ENCODE data around the gene SESTD1.
"Not testable (repeated sequence)": the region's sequence is repeated elsewhere in the genome, so short reads cannot be mapped to it uniquely, and the experiment has no call there.

Gene SESTD1

GRCh38 chr2:179239195-179239594 is 25.4 kb downstream of the SESTD1 start:
- DNase-seq (ENCODE audit: low read depth in 2 of 2), result no peak

GRCh38 chr2:179238027-179238426 is 26.6 kb downstream of the SESTD1 start:
- DNase-seq (ENCODE audit: low read depth in 2 of 2), result no peak

- no peak for DNase-seq (ENCODE audit: low read depth in 2 of 2)
These were observed 27.3 kb downstream of the SESTD1 start for GRCh38 chr2:179237209-179237946.

- no peak for DNase-seq (ENCODE audit: low read depth in 2 of 2)
These were observed 29.0 kb downstream of the SESTD1 start for GRCh38 chr2:179235463-179236108.

GRCh38 chr2:179234658-179235240 is 29.9 kb downstream of the SESTD1 start:
- DNase-seq (ENCODE audit: low read depth in 2 of 2), result no peak

- no peak for DNase-seq (ENCODE audit: low read depth in 2 of 2)
These were observed 30.8 kb downstream of the SESTD1 start for GRCh38 chr2:179233626-179234430.

GRCh38 chr2:179233083-179233490 is 31.5 kb downstream of the SESTD1 start:
- no peak for DNase-seq (ENCODE audit: low read depth in 2 of 2)

GRCh38 chr2:179226961-179227259 is 37.7 kb downstream of the SESTD1 start:
- no peak for DNase-seq (ENCODE audit: low read depth in 2 of 2)

- no peak for DNase-seq (ENCODE audit: low read depth in 2 of 2)
These were observed 38.2 kb downstream of the SESTD1 start for GRCh38 chr2:179226203-179226960.

GRCh38 chr2:179224361-179224760 is 40.3 kb downstream of the SESTD1 start:
- DNase-seq (ENCODE audit: low read depth in 2 of 2), result no peak

GRCh38 chr2:179222076-179222475 is 42.6 kb downstream of the SESTD1 start:
- no peak for DNase-seq (ENCODE audit: low read depth in 2 of 2)

- peak; percentile 3 to 27 for DNase-seq (ENCODE audit: low read depth in 2 of 2)
These were observed 45.6 kb downstream of the SESTD1 start for GRCh38 chr2:179218848-179219594.

GRCh38 chr2:179214671-179215070 is 50.0 kb downstream of the SESTD1 start:
- DNase-seq (ENCODE audit: low read depth in 2 of 2), result not testable (repeated sequence)

- DNase-seq (ENCODE audit: low read depth in 2 of 2), result no peak
These were observed 53.3 kb downstream of the SESTD1 start for GRCh38 chr2:179211355-179211754.

- DNase-seq (ENCODE audit: low read depth in 2 of 2), result not testable (repeated sequence)
These were observed 56.4 kb downstream of the SESTD1 start for GRCh38 chr2:179208277-179208676.

GRCh38 chr2:179207047-179207446 is 57.6 kb downstream of the SESTD1 start:
- DNase-seq (ENCODE audit: low read depth in 2 of 2), result no peak

GRCh38 chr2:179201869-179202268 is 62.8 kb downstream of the SESTD1 start:
- DNase-seq (ENCODE audit: low read depth in 2 of 2), result no peak

- DNase-seq (ENCODE audit: low read depth in 2 of 2), result not testable (repeated sequence)
These were observed 68.6 kb downstream of the SESTD1 start for GRCh38 chr2:179195926-179196590.

- no peak for DNase-seq (ENCODE audit: low read depth in 2 of 2)
These were observed 69.5 kb downstream of the SESTD1 start for GRCh38 chr2:179195141-179195540.

- no peak for DNase-seq (ENCODE audit: low read depth in 2 of 2)
These were observed 70.8 kb downstream of the SESTD1 start for GRCh38 chr2:179193759-179194394.
